DMS153 treated with DMSO at 0.1 percent for 48 hours (cell line): ENCODE measurements around the gene TLCD3B.

Experiments
- DNase-seq: peaks from one replicate; lab custom pipeline; 2025; ENCODE audit not compliant: unreplicated experiment; lab: John Stamatoyannopoulos, UW

Gene TLCD3B

GRCh38 chr16:30030841-30031413, at the start of gene TLCD3B:
Gene TLCD3B, minus strand, starts transcription at chr16:30031271. Its CDS starts 744 bp downstream, at chr16:30030527.
- no peak for DNase-seq

GRCh38 chr16:30079480-30079879, 48.4 kb upstream of the TLCD3B start:
- DNase-seq: no peak

GRCh38 chr16:30078744-30079143, 47.7 kb upstream of the TLCD3B start:
- DNase-seq: no peak

GRCh38 chr16:30077656-30078055, 46.6 kb upstream of the TLCD3B start:
- DNase-seq: no peak

GRCh38 chr16:30076276-30076791, 45.3 kb upstream of the TLCD3B start:
- DNase-seq: no peak

GRCh38 chr16:30075503-30076275, 44.6 kb upstream of the TLCD3B start, which contains the start of gene PPP4C:
Gene PPP4C, plus strand, starts transcription at chr16:30075994. Its CDS starts 384 bp downstream, at chr16:30076378.
- peak; percentile 82 for DNase-seq

GRCh38 chr16:30070490-30070889, 39.4 kb upstream of the TLCD3B start:
- no peak for DNase-seq

GRCh38 chr16:30069611-30070462, 38.8 kb upstream of the TLCD3B start:
- no peak for DNase-seq

- DNase-seq: no peak
Observed at GRCh38 chr16:30068750-30069610, 37.9 kb upstream of the TLCD3B start.

- DNase-seq: no peak
Observed at GRCh38 chr16:30068333-30068732, 37.3 kb upstream of the TLCD3B start.

GRCh38 chr16:30067584-30067916, 36.5 kb upstream of the TLCD3B start:
- no peak for DNase-seq

GRCh38 chr16:30066761-30067583, 35.9 kb upstream of the TLCD3B start:
- no peak for DNase-seq

GRCh38 chr16:30065943-30066760, 35.1 kb upstream of the TLCD3B start:
- no peak for DNase-seq

- DNase-seq: peak; percentile 95
Observed at GRCh38 chr16:30065102-30065942, 34.3 kb upstream of the TLCD3B start, which contains the start of gene ALDOA. Gene ALDOA, plus strand, starts transcription at chr16:30065760. Its CDS starts 1,138 bp downstream, at chr16:30066898.

GRCh38 chr16:30064729-30065101, 33.6 kb upstream of the TLCD3B start:
- no peak for DNase-seq

GRCh38 chr16:30063893-30064728, 33.0 kb upstream of the TLCD3B start:
- DNase-seq: peak; percentile 58

GRCh38 chr16:30063278-30063892, 32.3 kb upstream of the TLCD3B start:
- no peak for DNase-seq
